NCI-H446 treated with DMSO at 0.1 percent for 48 hours (cell line): ENCODE data around the gene IL15RA.
A peak's percentile ranks its signal among the peaks of the same experiment; 100 is the strongest.
"Not testable (repeated sequence)": the region's sequence is repeated elsewhere in the genome, so short reads cannot be mapped to it uniquely, and the experiment has no call there.

ENCODE experiments used
- DNase-seq: peaks from one replicate; lab custom pipeline; 2025; lab: John Stamatoyannopoulos, UW

Gene IL15RA

DNA sequence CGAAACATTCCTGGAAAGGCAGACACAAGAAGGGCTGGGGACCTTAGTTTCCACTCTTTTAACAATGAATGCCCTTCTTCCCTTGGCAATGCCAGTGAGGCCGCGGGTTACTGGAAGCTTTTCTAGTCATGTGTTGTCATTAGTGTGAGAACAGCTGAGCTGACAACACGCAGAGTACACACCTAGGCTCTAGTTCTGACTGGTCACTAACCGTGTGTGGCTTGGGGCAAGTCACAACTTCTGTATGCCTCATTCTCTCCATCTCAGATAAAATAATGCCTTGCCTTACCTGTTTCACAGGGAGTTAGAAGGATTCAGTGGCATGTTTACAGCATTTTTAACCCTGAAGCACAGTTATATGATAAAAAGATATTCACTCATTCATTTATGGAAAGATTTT, 55.6 kb downstream of the IL15RA start:
- DNase-seq = no peak

DNA sequence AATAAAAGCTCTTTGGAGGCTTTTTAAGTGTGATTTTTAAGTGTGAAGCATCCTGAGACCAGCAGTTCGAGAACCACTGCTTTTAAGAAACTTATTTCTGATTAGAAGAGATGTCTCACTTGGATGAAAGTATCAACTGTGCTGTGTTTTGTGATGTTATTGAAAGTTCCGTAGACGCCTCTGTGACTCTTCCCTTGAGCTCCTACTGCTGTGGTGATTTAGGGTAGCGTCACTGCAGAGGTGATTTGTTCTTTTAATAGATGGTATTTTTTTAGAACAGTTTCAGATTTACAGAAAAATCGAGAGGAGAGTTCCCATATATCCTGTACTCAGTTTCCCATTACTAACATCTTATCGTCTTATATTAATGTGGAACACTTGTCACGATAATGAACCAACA, 57.8 kb downstream of the IL15RA start:
- no peak for DNase-seq

DNA sequence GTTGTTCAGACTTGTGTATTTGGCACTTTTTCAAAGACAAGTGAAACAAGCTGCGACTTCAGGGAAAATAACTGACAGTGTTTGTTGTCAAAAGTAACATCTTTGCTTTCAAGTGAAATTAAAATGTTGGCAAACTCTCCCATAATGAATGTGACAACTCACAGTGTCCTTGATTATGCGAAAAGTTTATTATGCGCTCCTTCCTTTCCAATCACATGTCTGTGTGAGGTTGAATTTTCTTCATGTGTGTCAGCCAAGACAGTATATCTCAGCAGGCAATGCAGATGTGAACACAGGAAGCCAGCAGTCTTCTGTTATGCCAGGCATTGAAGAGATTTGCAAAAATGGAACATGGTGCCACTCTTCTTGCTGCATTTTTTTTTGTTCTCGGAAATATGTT, 58.6 kb downstream of the IL15RA start:
- no peak for DNase-seq

DNA sequence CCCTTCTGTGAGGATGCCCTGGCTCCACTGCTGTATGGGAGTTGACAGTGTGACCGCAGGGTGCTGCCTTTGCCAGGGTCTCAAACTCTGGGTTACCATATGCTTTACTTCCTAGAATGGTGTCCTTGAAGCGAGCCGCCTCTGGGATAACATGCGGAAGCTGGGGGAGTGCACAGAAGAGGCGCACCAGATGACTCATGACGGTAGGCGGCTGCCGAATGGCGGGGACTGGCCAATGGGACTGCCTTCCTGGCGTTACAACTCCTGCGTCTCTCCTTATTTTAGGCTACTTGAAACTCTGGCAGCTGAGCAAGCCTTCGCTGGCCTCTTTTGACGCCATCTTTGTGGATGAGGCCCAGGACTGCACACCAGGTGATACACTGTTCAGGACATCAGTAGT, 60.0 kb downstream of the IL15RA start:
- no peak for DNase-seq

DNA sequence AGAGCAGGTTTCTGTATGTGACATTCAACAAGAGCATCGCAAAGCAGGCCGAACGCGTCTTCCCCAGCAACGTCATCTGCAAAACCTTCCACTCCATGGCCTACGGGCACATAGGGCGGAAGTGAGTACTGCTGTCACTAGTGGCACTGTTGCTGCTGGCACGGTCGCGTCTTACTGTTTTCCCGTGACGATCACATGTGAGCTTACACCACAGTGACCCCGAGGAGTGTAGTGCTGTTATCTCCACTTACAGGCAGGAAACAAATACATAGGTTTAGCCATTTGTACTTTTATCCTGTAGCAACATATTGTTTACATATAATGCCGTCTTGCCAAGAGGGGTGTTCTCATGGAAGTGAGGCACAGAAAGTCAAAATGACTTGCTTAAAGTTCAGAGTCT, 61.9 kb downstream of the IL15RA start:
- DNase-seq = no peak

DNA sequence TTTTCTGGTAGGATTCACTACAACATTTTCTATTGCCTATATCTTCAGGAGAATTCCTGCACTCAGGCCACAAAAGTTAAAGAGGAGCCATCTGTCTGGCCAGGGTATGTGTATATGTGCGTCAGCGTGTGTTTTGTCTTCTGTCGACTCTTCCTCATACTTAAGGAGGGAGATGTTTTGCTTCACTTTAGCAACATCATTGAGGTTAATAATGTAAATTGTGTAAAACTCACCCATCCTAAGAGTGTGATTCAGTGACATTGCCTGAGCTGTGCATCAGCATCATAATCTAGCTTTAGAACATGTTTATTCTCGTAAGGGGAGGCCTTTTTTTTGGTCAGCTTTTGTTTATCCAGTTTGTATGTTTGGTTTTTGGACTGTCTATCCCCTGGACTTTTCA, 63.6 kb downstream of the IL15RA start:
- DNase-seq = no peak

DNA sequence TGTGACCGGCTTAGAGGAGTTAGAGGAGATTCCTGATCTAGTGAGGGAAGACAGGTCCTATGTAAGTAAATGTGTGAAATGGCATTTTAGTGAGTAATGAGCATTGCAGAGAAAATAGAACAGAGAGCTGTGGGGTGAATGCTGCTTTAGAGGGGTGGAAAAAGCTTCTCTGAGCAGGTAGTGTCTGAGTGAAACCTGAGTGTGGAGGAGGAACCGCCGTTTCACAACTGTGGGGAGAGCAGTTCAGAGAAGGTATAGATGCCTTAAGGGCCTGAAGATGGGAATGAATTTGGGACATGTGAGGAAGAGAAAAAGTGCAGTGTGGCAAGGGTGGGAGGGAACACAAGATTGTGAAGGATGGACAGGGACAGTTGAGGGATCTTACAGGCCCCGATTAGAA, 65.7 kb downstream of the IL15RA start:
- no peak for DNase-seq

DNA sequence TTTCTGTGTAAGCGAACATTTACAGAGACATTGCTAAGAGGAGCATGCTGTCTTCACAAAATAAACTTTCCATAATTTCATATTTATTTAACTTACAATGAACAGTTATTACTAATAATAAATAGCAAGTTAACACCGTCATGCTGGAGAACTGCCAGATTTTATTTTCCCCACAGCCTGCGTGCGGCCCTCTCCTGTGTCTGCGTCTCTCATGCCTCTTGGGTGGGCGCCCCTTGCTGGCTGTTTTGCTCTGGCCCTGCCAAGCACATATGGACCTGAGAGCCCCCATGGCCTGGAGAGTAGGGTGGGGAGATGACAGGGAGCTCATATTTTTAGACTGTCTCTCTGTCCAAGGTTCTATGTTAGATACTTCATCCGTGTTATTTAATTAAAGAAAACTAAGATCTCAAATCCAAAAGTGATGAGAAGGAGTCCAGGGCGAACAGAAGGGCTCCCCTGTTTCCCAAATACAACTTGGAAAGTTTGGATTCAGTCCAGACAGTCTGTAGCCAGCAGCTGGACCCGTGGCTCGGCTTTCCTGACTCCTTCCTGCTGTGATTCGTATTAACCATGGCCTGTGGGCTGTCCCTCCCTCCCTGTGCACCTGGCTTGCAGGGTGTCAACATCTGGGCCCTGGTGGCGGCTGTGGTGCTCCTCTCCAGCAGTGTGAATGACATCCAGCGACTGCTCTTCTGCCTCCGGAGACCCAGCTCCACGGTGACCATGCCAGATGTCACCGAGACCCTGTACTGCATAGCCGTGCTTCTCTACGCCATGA, 66.8 kb downstream of the IL15RA start:
- DNase-seq = peak; percentile 28

DNA sequence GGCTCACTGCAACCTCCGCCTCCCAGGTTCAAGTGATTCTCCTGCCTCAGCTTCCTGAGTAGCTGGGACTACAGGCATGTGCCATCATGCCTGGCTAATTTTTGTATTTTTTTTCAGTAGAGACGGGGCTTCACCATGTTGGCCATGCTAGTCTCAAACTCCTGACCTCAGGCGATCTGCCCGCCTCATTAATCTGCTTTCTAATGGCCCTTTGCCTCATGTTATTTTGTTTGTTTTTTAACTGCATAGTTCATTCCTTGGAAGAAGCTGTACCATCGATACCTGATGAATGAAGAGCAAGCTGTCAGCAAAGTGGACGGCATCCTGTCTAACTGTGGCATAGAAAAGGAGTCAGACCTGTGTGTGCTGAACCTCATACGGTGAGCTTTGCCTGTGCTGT, 68.7 kb downstream of the IL15RA start:
- not testable (repeated sequence) for DNase-seq

DNA sequence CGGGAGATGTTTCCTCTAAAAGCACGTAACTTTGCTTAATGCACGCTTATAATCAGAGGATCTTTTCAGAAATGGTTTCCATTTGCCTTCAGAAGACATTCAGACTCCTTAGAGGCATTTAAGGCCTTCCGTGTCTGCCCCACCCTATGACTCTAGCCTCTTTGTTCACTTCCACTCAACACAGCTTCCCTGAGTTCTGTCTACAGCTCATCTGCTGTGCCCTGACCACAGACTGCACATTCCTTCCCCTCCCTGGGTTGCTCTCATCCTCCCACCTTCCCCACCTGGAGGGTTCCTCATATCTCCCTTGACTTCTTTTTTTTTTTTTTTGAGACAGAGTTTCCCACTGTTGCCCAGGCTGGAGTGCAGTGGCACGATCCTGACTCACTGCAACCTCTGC, 70.7 kb downstream of the IL15RA start:
- no peak for DNase-seq

DNA sequence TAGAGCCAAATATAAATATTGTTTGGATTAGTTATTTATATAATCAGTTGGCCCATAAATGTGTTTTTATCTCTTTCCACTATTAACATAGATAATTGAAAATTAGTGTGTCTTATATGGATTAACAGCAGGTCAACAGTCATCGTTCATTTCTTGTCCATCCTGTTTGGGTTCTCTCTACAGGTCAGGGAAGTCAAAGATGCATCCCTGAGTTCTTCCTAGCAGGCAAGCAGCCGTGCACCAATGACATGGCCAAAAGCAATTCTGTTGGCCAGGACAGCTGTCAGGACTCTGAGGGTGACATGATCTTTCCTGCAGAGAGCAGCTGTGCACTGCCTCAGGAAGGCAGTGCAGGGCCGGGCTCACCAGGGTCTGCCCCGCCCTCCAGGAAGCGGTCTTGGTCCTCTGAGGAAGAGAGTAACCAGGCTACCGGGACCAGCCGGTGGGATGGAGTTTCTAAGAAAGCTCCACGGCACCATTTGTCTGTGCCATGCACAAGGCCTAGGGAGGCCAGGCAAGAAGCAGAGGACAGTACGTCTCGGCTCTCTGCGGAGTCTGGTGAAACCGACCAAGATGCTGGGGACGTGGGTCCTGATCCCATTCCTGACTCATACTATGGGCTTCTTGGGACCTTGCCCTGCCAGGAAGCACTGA, 71.4 kb downstream of the IL15RA start:
- DNase-seq = no peak

DNA sequence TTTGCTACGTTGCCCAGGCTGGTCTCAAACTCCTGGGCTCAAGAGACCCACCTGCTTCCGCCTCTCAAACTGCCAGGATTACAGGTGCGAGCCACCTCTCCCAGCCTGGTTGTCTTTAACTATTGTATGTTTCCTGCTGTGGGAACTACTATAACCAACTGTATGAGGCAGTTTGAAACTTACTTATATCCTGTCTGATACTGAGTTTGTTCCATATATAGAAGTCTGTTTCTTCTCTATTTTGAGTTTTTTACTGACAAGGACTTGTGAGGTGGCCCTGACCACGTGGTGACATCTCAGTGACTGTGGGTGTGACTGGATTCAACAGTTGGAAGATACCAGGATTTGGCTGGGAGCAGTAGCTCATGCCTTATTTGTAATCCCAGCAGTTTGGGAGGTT, 73.1 kb downstream of the IL15RA start:
- no peak for DNase-seq

DNA sequence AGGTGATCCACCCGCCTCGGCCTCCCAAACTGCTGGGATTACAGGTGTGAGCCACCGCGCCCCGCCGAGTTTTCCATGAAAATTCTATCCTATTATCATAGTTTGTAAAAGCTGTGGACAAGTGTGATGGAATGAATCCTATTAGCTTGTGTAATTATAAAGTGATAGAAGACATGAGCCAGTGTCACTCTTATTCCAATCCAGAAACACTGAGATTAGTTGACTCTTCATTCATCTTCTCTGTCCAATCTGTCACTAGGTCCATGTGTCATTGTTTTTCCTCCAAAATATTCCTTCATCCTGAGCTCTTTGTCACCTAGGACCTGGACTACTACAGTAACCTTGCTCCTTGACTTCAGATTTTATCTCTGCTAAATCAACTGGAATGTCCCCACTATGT, 73.8 kb downstream of the IL15RA start:
- no peak for DNase-seq

DNA sequence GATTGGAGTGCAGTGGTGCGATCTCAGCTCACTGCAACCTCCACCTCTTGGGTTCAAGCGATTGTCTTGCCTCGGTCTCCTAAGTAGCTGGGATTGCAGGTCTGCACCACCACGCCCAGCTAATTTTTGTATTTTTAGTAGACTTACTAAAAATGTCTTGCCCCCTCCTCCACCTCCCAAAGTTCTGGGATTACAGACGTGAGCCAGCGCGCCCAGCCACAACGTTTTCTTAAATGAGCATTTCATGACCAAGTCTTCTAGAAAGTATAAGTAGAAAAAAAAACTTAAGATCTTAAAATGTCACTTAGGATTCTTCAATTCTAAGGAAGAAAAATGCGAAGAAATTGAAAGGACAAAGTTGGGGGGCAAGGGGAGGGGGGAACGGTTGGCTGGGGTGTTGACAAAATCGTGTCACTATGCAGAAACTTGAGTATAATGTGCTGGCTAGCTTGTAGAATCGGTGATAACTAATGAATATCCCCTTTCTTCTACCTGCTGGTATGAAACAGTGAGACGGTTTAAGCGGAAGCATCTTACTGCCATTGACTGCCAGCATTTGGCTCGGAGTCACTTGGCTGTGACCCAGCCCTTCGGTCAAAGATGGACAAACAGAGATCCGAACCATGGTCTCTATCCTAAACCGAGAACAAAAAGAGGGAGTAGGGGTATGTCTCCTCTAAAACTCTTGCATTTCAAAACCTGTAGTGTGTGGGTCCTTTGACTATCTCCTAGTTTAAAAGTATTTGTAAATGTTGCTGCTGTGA, 74.7 kb downstream of the IL15RA start:
- DNase-seq = no peak
